ENCODE results near the gene TRIO.

Gene TRIO

DNA sequence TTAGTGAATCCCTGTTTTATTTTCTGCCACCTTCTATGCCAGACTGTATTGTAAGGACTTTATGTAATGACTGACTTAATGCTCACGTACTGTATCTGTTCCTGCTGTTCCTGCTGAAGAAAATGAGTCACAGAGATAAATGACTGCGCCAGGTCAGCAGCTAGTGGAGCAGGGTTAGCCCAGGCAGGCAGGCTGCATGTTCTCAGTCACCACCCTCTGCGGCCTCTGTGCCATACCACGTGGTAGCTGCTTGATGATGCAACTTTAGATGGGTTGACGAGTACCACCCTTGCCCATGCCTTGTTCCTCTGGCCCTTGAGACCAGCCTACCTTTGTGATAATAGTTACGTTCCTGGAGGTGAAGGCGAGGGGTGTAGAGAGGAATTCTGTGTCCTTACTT is 161.9 kb downstream of the TRIO start:
- Histone ChIP-seq H3K36me3 (ENCODE audit: control insufficient read depth, insufficient read depth, low read length) (peaks cover 19% of the 10 kb centered on the region), H3K4me3 (replicated peaks; ENCODE audit: low read depth, low read length) (no peak overlapping the region), H3K27me3 (replicated peaks; ENCODE audit: control insufficient read depth, insufficient read depth, low read length) (no peaks in the 10 kb centered on the region)
- DNase-seq (ENCODE audit: extremely low read depth, insufficient read length): no peak
- no peak for TF ChIP-seq CTCF (IDR thresholded peaks at IDR 0.05; ENCODE audit: insufficient read depth, low read length, poor library complexity, severe bottlenecking)

GRCh38 chr5:14306329-14306815 is 163.2 kb downstream of the TRIO start:
- DNase-seq (ENCODE audit: extremely low read depth, insufficient read length): no peak
- H3K4me3 ChIP-seq (replicated peaks; ENCODE audit: low read depth, low read length): no peak overlapping the region
- H3K27me3 ChIP-seq (replicated peaks; ENCODE audit: control insufficient read depth, insufficient read depth, low read length): no peaks in the 10 kb centered on the region
- no peak for TF ChIP-seq CTCF (IDR thresholded peaks at IDR 0.05; ENCODE audit: insufficient read depth, low read length, poor library complexity, severe bottlenecking)
- H3K36me3 ChIP-seq (ENCODE audit: control insufficient read depth, insufficient read depth, low read length): peaks cover 22% of the 10 kb centered on the region

- Histone ChIP-seq H3K4me3 (replicated peaks; ENCODE audit: low read depth, low read length) (no peak overlapping the region), H3K36me3 (ENCODE audit: control insufficient read depth, insufficient read depth, low read length) (peaks cover 28% of the 10 kb centered on the region), H3K27me3 (replicated peaks; ENCODE audit: control insufficient read depth, insufficient read depth, low read length) (no peaks in the 10 kb centered on the region)
- no peak for DNase-seq (ENCODE audit: extremely low read depth, insufficient read length)
- no peak for TF ChIP-seq CTCF (IDR thresholded peaks at IDR 0.05; ENCODE audit: insufficient read depth, low read length, poor library complexity, severe bottlenecking)
These were observed 165.4 kb downstream of the TRIO start for GRCh38 chr5:14308384-14309154.

- TF ChIP-seq CTCF (IDR thresholded peaks at IDR 0.05; ENCODE audit: insufficient read depth, low read length, poor library complexity, severe bottlenecking): no peak
- Histone ChIP-seq H3K36me3 (ENCODE audit: control insufficient read depth, insufficient read depth, low read length) (peaks cover 26% of the 10 kb centered on the region), H3K4me3 (replicated peaks; ENCODE audit: low read depth, low read length) (no peak overlapping the region), H3K27me3 (replicated peaks; ENCODE audit: control insufficient read depth, insufficient read depth, low read length) (no peaks in the 10 kb centered on the region)
- no peak for DNase-seq (ENCODE audit: extremely low read depth, insufficient read length)
These were observed 166.1 kb downstream of the TRIO start for GRCh38 chr5:14309199-14309598.

DNA sequence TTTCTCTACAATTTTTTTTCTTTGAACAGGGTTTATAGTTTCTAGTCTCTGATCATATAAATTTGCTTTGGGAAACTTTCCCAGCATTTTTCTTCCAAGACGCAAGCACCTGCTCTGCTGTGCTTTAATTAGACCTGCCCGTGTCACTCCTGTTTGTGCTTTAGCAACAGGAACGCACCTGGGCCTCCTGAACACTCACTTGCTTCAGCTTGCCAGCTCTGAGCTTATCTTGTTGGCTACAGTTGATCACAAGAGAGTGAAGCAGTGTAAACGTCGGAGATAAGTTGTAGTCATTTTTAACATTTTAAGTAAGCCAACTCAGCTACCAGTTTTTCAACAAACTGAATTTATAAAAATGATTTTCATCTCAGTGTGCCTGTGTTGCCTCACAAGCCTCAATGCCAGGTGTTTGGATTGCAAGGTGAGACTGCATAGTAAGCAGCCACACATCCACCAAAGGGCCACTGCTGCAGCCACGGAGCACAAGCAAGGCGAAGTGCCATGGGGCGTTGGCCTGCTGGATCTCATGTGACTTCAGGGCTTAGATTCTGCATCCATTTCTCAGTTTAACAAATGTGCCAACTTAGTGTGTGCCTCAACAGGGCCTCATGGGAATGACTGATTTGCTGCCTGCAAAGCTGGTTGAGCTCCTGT is 166.9 kb downstream of the TRIO start:
- no peak for TF ChIP-seq CTCF (IDR thresholded peaks at IDR 0.05; ENCODE audit: insufficient read depth, low read length, poor library complexity, severe bottlenecking)
- H3K4me3 ChIP-seq (replicated peaks; ENCODE audit: low read depth, low read length): no peak overlapping the region
- H3K36me3 ChIP-seq (ENCODE audit: control insufficient read depth, insufficient read depth, low read length): peaks cover 26% of the 10 kb centered on the region
- H3K27me3 ChIP-seq (replicated peaks; ENCODE audit: control insufficient read depth, insufficient read depth, low read length): no peaks in the 10 kb centered on the region
- DNase-seq (ENCODE audit: extremely low read depth, insufficient read length): no peak
